Kidney (tissue), 14 donors: ENCODE results near the gene CWC25. TPM values are rescaled to one million over a fixed set of nuclear protein-coding genes. Genes with fewer than 3 reads are reported as not detected.
"Not testable (repeated sequence)": the region's sequence is repeated elsewhere in the genome, so short reads cannot be mapped to it uniquely, and the experiment has no call there.

Source experiments
- DNase-seq, 5 donors: peaks; one replicate each; pipeline ENCODE4 v3.0.0-alpha.2; 2013 to 2020
- FAIRE-seq: peaks from 2 replicates; lab custom pipeline; 2012; peaks lifted over from hg19 to GRCh38; lab: Jason Lieb, UNC
- H3K27ac ChIP-seq, 2 donors: one replicate each; pipeline ENCODE4 v1.7.0; 2013; ENCODE audit warnings: low read depth in 2 of 2, low read length in 2 of 2, inconsistent platforms in 1 of 2
- H3K27me3 ChIP-seq: one replicate; pipeline ENCODE4 v1.7.1; 2013; ENCODE audit warnings: low read length, inconsistent platforms; ENCODE audit not compliant: control insufficient read depth, insufficient read depth
- H3K36me3 ChIP-seq, 3 donors: one replicate each; pipeline versions ENCODE4 v1.7.0 to v1.7.1; 2013; ENCODE audit warnings: low read length in 3 of 3, control low read depth in 1 of 3, inconsistent platforms in 1 of 3; ENCODE audit not compliant: insufficient read depth in 3 of 3, control insufficient read depth in 2 of 3
- H3K4me1 ChIP-seq, 3 donors: one replicate each; pipeline versions ENCODE4 v1.7.0 to v1.7.1; 2013; ENCODE audit warnings: low read length in 3 of 3, inconsistent platforms in 1 of 3, low read depth in 1 of 3; ENCODE audit not compliant: control insufficient read depth in 2 of 3, insufficient read depth in 2 of 3
- H3K4me3 ChIP-seq, 3 donors: one replicate each; pipeline versions ENCODE4 v1.7.0 to v1.8.1; 2013; ENCODE audit warnings: low read length in 3 of 3, control low read depth in 1 of 3, inconsistent platforms in 1 of 3
- H3K9ac ChIP-seq, 3 donors: one replicate each; pipeline versions ENCODE4 v1.7.0 to v1.7.1; 2013; ENCODE audit warnings: low read length in 3 of 3, control low read depth in 1 of 3, inconsistent platforms in 1 of 3
- H3K9me3 ChIP-seq, 3 donors: one replicate each; pipeline versions ENCODE4 v1.7.0 to v1.7.1; 2013; ENCODE audit warnings: low read length in 3 of 3, control low read depth in 1 of 3, inconsistent platforms in 1 of 3; ENCODE audit not compliant: control insufficient read depth in 2 of 3, insufficient read depth in 1 of 3
- intact Hi-C: fragments of 100-400 bp; cut with DNase I; formaldehyde crosslinking; loops from one replicate; pipeline ENCODE4 v1.11.1; 2022
- polyA plus RNA-seq: library from polyadenylated mRNA; stranded (reverse); fragments of 350-450 nt; fragmentation: Illumina TruSeq; extraction: RNeasy Lipid Tissue Mini Kit (QIAGEN cat#74804); gene quantifications from one replicate; pipeline ENCODE4 v1.2.3, GENCODE V29; 2014; ENCODE audit warnings: low read depth, low replicate concordance; ENCODE audit not compliant: insufficient read depth
- total RNA-seq: library from RNA; stranded (reverse); fragmentation: NEBNext Ultra II Directional; extraction: Animal tissue kit (Norgen Biotek cat#: 25700); gene quantifications from one replicate; pipeline ENCODE4 v1.2.1, GENCODE V29; 2021
- TF ChIP-seq, protein P1 (sequence below): IDR thresholded peaks from 3 replicates; pipeline ENCODE4 v1.5.1; 2012; ENCODE audit warnings: mild to moderate bottlenecking, moderate library complexity, borderline replicate concordance; ENCODE audit not compliant: insufficient read depth; ENCODE audit errors: extremely low read depth
- donor health status: control.
- donor health status: control.
- donor health status: control.
- donor health status: control.
- donor health status: control.
- donor health status: DM: yes; HTN: yes; CAD: no.
- donor health status: Normal renal cell carcinoma (clear cell type).

The CWC25 gene
- total and polyA plus RNA-seq, 2 donors from 2014 or later: 12.9 to 25.7 TPM

DNA sequence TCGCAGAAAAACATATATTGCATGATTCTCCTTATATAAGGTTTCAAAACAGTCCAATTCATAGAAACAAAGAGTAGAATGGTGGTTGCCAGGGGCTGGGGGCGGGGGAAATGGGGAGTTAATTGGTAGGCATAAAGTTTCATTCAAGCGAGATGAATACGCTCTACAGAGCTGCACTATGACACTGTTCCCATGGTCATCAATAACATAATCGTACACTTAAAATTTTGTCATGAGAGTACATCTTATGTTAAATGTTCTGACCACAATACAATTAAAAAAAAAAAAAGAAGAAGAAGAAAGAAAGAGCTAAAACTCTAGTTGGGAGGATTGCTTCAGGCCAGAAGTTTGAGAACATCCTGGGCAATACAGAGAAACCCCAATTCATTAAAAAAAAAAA, 30.9 kb downstream of the CWC25 start:
- Histone ChIP-seq H3K9me3 (no peaks in the 10 kb centered on the region), H3K27me3 (no peaks in the 10 kb centered on the region), H3K9ac (no peak overlapping the region), H3K36me3 (peaks cover 0 to 4% (median 2%) of the 10 kb centered on the region in 3 donors), H3K4me3 (no peak overlapping the region), H3K27ac (no peak overlapping the region), H3K4me1 (peaks cover 3 to 24% (median 10%) of the 10 kb centered on the region in 3 donors)
- TF ChIP-seq, protein P1, sequence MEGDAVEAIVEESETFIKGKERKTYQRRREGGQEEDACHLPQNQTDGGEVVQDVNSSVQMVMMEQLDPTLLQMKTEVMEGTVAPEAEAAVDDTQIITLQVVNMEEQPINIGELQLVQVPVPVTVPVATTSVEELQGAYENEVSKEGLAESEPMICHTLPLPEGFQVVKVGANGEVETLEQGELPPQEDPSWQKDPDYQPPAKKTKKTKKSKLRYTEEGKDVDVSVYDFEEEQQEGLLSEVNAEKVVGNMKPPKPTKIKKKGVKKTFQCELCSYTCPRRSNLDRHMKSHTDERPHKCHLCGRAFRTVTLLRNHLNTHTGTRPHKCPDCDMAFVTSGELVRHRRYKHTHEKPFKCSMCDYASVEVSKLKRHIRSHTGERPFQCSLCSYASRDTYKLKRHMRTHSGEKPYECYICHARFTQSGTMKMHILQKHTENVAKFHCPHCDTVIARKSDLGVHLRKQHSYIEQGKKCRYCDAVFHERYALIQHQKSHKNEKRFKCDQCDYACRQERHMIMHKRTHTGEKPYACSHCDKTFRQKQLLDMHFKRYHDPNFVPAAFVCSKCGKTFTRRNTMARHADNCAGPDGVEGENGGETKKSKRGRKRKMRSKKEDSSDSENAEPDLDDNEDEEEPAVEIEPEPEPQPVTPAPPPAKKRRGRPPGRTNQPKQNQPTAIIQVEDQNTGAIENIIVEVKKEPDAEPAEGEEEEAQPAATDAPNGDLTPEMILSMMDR: no peak
- intact Hi-C loops: no loop called here
- FAIRE-seq (no peak), DNase-seq (no peak)

DNA sequence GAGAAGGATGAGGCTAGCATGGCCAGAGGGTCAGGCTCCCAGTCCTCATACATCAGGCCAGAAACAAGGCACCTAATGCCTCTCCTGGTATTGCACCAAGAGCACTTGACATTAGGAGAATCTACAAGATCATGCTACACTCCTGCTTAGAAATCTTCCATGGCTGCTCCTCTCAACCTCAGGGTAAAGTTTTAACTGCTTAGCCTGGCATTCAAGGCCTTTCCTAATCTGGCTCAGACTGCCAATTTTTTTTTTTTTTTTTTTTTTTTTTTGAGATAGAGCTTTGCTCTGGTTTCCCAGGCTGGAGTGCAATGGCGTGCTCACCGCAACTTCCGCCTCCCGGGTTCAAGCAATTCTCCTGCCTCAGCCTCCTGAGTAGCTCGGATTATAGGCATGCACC, 34.0 kb downstream of the CWC25 start:
- peaks cover 0 to 7% (median 4%) of the 10 kb centered on the region in 3 donors for H3K4me1 ChIP-seq
- H3K36me3 ChIP-seq: peaks cover 4 to 11% (median 6%) of the 10 kb centered on the region in 3 donors
- H3K9me3 ChIP-seq: no peaks in the 10 kb centered on the region
- no peak overlapping the region for H3K9ac ChIP-seq
- H3K27ac ChIP-seq: no peak overlapping the region
- TF ChIP-seq, protein P1: no peak
- no peaks in the 10 kb centered on the region for H3K27me3 ChIP-seq
- no peak for FAIRE-seq
- intact Hi-C loops: no loop called here
- DNase-seq: no peak
- no peak overlapping the region for H3K4me3 ChIP-seq

DNA sequence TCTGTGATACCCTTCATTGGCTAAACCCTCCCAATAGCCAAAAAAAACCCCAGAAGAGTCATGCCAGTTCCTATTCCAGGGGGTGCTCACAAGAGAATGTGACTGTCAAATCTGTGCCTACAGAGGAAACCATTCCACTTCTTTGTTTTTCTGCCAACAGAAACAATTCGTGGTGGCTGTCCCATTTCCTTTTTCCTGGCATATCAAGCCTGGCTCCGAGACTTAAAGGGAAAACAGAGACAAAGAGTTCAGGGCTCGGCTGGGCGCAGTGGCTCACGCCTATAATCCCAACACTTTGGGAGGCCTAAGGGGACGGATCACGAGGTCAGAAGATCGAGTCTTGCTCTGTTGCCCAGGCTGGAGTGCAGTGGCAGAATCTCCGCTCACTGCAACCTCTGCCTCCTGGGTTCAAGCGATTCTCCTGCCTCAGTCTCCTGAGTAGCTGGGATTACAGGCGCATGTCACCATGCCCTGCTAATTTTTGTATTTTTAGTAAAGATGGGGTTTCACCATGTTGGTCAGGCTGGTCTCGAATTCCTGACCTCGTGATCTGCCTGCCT, 34.9 kb downstream of the CWC25 start:
- H3K4me3 ChIP-seq, H3K27me3 ChIP-seq, H3K4me1 ChIP-seq, H3K27ac ChIP-seq, H3K9me3 ChIP-seq, DNase-seq, FAIRE-seq, intact Hi-C loops, H3K9ac ChIP-seq: not testable (repeated sequence)
- H3K36me3 ChIP-seq: peaks cover 8 to 20% (median 10%) of the 10 kb centered on the region in 3 donors

DNA sequence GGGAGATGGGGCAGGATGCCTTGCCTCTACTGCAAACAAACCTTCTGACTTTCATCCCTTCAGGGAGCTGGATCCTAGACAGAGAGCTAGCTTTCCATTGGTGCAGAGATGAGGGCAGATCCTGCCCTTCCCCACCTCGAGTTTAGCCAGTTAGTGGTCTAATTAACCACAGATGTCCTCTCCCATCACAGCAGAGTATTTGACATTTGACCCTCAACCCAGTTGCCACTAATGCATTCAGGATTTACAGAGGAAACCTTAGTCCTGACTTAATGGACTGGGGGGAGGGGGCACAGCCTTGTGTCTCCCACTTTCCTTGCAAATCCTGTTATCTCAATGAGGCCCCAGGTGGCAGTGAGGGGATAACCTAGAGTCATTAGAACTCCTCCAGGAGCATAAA, 35.9 kb downstream of the CWC25 start:
- TF ChIP-seq, protein P1: no peak
- no peak overlapping the region for H3K27ac ChIP-seq
- DNase-seq: peak in 2 of 5 donors; percentile 6 to 8
- H3K9ac ChIP-seq: no peak overlapping the region
- intact Hi-C loops: no loop called here
- H3K9me3 ChIP-seq: no peaks in the 10 kb centered on the region
- H3K27me3 ChIP-seq: no peaks in the 10 kb centered on the region
- peaks cover 0 to 5% (median 4%) of the 10 kb centered on the region in 3 donors for H3K4me1 ChIP-seq
- FAIRE-seq: no peak
- H3K4me3 ChIP-seq: no peak overlapping the region
- H3K36me3 ChIP-seq: peaks cover 12 to 29% (median 18%) of the 10 kb centered on the region in 3 donors

DNA sequence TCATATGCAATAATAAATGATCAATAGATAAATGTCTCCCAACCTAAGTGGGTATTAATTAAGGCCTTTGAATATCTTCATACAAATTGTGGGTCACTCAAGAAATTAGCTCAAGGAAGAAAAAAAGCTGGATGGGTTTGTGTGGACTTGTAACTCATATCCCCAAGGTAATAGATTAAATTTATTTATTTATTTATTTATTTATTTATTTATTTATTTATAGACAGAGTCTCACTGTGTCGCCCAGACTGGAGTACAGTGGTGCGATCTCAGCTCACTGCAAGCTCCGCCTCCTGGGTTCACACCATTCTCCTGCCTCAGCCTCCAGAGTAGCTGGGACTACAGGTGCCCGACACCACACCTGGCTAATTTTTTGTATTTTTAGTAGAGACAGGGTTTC, 37.1 kb downstream of the CWC25 start:
- H3K9ac ChIP-seq, H3K9me3 ChIP-seq, intact Hi-C loops, FAIRE-seq, DNase-seq, H3K4me3 ChIP-seq, H3K27ac ChIP-seq, H3K4me1 ChIP-seq, H3K27me3 ChIP-seq: not testable (repeated sequence)
- peaks cover 13 to 36% (median 27%) of the 10 kb centered on the region in 3 donors for H3K36me3 ChIP-seq
